SK-N-MC (cell line): ENCODE results near the gene EXOC3.

Experiments
- EZH2 ChIP-seq: fragments of 200-600 bp; sonication (generic); IDR thresholded peaks from one replicate; pipeline ENCODE4 v1.6.1; 2017; ENCODE audit warnings: antibody characterized with exemption
- FOXP2 ChIP-seq: optimal IDR thresholded peaks from 2 replicates; pipeline ENCODE3; 2011; ENCODE audit warnings: mild to moderate bottlenecking, moderate library complexity; ENCODE audit not compliant: insufficient read depth; ENCODE audit errors: extremely low read length, control extremely low read depth
- POLR2AphosphoS5 ChIP-seq: IDR thresholded peaks from 2 replicates; pipeline ENCODE4 v1.6.1; 2012; ENCODE audit warnings: mild to moderate bottlenecking, low read depth, low read length, borderline replicate concordance

GRCh38 chr5:405421-405820, 37.6 kb upstream of the EXOC3 start:
- TF ChIP-seq EZH2 (no peak), FOXP2 (no peak), POLR2AphosphoS5 (no peak)
